Non-pigmented ciliary epithelial cell (primary cell): Measurements from ENCODE around the gene SLC27A4.

Experiments
- DNase-seq: peaks from one replicate; pipeline ENCODE4 v3.0.0-alpha.2; 2010; ENCODE audit warnings: low read depth

SLC27A4 gene

GRCh38 chr9:128365525-128365924 is 25.2 kb downstream of the SLC27A4 start:
- DNase-seq: no peak

- no peak for DNase-seq
These were observed 28.8 kb downstream of the SLC27A4 start for GRCh38 chr9:128369024-128369706.

- no peak for DNase-seq
These were observed 30.0 kb downstream of the SLC27A4 start for GRCh38 chr9:128370367-128370751.

DNA sequence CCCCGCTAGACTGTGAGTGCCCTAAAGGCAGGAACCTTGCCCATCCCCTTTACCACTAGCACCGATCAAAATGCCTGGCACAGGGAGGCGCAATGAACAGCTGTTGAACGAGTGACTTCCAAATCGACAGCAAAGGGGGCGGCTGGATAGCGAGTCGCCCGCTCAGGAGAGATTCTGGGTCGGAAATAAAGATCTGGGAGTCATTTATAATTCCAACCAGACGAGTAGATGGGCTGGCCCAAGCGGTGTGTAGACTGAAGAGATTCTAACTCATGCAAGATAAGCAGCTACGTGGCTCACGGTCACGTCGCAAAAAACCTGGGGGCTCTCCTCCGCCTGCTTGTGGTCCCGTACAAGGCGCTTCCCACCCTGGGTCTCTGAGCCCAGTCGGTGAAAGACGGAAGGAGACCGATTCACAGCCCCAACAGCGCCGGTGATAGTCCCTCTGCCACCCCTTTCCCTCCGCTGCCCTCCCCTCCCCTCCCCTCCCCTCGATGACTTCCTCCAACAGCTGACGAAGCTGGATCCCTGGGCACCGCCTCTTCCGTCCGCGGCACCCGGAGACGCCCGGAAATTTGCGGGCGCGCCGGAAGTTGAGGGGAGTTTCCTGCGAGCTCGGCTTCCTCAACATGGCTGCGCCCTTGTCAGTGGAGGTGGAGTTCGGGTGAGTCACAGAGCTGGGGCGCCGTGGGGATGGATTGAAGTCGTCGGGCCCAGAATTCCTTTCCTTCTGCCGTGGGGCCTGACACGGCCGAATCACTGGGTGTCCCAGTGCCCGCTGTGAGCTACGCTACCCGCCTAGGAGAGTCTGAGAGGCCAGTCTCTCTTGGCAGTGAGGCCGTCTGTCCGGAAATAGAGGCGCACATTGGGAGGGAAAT is 30.7 kb downstream of the SLC27A4 start, which contains the start of gene URM1:
Gene URM1, plus strand, starts transcription at position 623 of the 878 bp plus-strand sequence. Its CDS starts 7 bp downstream, at position 630.
- DNase-seq: peak; percentile 65

DNA sequence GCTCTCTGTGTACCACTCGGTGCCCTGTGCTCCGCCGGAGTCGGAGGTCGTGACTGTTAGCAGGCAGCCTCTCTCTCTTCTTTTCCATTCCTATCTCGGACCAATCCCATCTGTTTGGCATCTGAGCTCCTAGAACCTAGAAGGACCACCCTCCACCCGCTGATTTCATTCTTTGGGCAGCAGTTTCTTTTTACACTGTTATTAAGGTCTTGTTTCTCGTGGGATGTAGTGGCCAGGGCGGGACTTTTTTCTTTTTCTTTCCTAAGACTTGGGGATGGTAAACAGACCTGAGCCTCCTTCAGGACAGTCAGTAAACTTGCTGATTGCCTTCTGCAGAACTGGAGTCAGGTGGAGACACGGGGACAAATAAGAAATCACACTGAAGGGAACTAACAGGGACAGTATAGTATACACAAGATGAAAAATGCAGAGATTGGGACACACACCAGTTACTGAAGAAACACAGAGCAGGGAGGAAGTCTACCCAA is 31.3 kb downstream of the SLC27A4 start:
- DNase-seq: no peak

DNA sequence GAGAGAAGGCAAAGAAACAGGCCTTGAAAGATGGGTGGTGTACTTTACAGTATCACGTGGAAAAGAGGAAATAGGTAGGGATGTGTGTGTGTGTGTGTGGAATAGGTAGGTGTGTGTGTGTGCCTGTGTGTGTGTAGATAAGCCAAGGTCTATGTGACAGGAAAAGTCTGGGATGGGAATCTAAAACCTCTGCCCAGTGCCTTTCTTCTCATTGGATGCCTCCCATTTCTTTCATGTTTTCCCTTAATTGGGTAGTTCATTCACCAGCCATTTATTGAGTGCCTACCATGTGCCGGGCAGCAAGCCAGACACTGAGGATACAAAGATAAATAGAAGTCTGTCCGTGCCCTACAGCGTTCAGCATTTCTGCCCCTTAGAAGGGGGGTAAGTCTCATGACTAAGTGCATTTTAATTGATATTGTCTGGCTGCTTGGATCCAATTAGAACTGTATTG is 31.9 kb downstream of the SLC27A4 start:
- DNase-seq: no peak

DNA sequence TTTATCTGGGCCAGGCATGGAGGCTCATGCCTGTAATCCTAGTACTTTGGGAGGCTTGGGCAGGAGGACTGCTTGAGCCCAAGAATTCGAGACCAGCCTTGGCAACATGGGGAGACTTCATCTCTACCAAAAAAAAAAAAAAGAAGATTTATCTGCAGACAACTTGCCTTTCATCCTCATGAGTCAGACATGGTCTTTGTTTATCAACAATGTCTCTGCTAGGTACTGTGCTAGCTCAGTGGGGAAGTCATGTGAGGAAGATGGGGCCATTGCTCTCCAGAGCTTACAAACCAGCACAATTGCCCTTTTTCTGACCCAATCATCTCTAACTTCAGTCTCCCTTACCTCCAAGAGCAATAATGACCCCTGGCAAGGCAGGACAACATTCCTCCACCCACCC is 32.5 kb downstream of the SLC27A4 start:
- DNase-seq: no peak

DNA sequence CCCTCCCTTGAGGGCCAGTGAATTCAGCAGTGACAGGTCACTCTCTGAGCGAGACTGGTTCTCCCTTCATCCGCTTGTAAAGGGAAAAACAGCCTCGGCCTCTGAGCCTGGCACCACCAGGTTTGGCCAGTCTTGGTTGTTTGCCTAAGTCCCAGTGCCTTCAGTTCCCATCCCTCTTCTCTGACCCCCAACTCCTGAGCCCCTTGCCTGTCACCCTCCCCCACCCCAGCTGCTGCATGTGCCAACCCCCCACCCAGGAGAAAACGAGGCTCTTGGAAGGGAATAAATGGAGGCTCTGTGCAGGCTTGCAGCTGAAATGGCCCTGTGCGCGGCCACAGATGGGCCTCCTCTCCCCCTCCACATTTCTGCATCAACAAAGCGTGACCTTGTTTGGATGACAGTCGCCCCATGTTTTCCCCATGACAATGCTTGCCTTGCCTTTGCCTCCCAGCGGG is 33.9 kb downstream of the SLC27A4 start:
- DNase-seq: no peak

GRCh38 chr9:128375865-128376264 is 35.5 kb downstream of the SLC27A4 start:
- DNase-seq: no peak

GRCh38 chr9:128382261-128382660 is 41.9 kb downstream of the SLC27A4 start:
- DNase-seq: no peak

GRCh38 chr9:128383007-128383753 is 42.9 kb downstream of the SLC27A4 start:
- DNase-seq: no peak

GRCh38 chr9:128383791-128384190 is 43.5 kb downstream of the SLC27A4 start:
- no peak for DNase-seq

DNA sequence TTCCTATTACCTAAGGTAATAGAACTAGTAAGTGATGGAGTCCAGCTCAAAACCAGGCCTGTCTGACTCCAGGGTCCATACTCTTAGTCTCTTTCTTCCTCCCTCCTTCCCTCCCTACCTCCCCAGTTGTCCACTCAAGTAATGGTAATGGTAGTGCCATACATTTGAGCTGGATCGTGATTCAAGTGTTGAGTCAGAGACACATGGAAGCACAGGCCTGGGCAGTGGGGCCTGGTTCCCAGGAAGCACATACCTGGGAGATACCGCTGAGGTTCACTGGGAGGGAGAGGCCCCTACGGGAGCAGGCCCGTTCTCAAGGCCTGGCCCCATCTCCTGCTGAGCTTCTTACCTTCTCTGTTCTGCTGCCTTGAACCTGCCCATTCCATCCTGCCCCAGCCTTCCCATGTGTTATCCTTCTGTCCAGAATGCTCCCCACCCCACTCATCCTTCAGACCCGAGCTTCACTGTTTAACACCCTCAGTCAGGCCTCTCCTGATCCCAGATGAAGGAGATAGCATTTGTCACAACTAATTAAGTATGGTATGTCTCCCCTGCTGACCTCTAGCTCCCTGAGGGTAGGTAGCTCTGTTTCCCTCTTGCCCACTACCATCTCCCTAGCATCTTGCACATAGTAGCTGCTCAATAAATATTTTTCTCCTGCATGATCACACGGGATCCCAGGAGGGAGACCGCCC is 44.6 kb downstream of the SLC27A4 start:
- DNase-seq: no peak

- no peak for DNase-seq
These were observed 45.5 kb downstream of the SLC27A4 start for GRCh38 chr9:128385496-128386460.

- no peak for DNase-seq
These were observed 47.8 kb downstream of the SLC27A4 start for GRCh38 chr9:128388150-128388549.

GRCh38 chr9:128389395-128390149 is 49.2 kb downstream of the SLC27A4 start:
- DNase-seq: no peak

GRCh38 chr9:128390150-128390812 is 50.0 kb downstream of the SLC27A4 start:
- DNase-seq: no peak

GRCh38 chr9:128390813-128391711 is 50.7 kb downstream of the SLC27A4 start:
- DNase-seq: no peak
